Loucy (cell line): ENCODE measurements around the gene B9D1.

Experiments used
- H2AFZ ChIP-seq: fragments of 200-600 bp; sonication (generic); 2 replicates; pipeline ENCODE4 v1.6.0; 2016; ENCODE audit warnings: antibody characterized with exemption, mild to moderate bottlenecking, low read length, moderate library complexity
- H3F3A ChIP-seq: fragments of 200-600 bp; 2 replicates; pipeline ENCODE4 v1.6.0; 2016; ENCODE audit warnings: antibody characterized with exemption, low read depth, mild to moderate bottlenecking
- H3K27me3 ChIP-seq: fragments of 200-600 bp; sonication (generic); 2 replicates; pipeline ENCODE4 v1.6.1; 2014; ENCODE audit warnings: low read length, mild to moderate bottlenecking; ENCODE audit not compliant: insufficient read depth, poor library complexity, severe bottlenecking
- H3K36me3 ChIP-seq: fragments of 200-600 bp; sonication (generic); 2 replicates; pipeline ENCODE4 v1.6.1; 2016; ENCODE audit warnings: low read length; ENCODE audit not compliant: insufficient read depth
- H3K4me1 ChIP-seq: fragments of 200-600 bp; sonication (generic); 2 replicates; pipeline ENCODE4 v1.5.1; 2014; ENCODE audit warnings: low read length, mild to moderate bottlenecking; ENCODE audit not compliant: insufficient read depth, poor library complexity, severe bottlenecking
- H3K4me2 ChIP-seq: fragments of 200-600 bp; sonication (generic); 2 replicates; pipeline ENCODE4 v1.6.0; 2014; ENCODE audit warnings: antibody characterized with exemption, low read length, low read depth, mild to moderate bottlenecking; ENCODE audit not compliant: poor library complexity, severe bottlenecking
- H3K4me3 ChIP-seq: fragments of 200-600 bp; sonication (generic); 2 replicates; pipeline ENCODE4 v1.5.1; 2014; ENCODE audit warnings: low read length, mild to moderate bottlenecking, mixed read lengths; ENCODE audit not compliant: poor library complexity, severe bottlenecking
- H3K79me2 ChIP-seq: fragments of 200-600 bp; sonication (generic); 2 replicates; pipeline ENCODE4 v1.6.1; 2014; ENCODE audit warnings: low read length; ENCODE audit not compliant: insufficient read depth
- H3K9ac ChIP-seq: fragments of 200-600 bp; sonication (generic); 2 replicates; pipeline ENCODE4 v1.6.0; 2014; ENCODE audit warnings: mild to moderate bottlenecking, low read depth, low read length, moderate library complexity; ENCODE audit not compliant: poor library complexity, severe bottlenecking
- H3K9me2 ChIP-seq: fragments of 200-600 bp; sonication (generic); replicated peaks from 2 replicates; pipeline ENCODE4 v1.6.1; 2016; ENCODE audit warnings: low read depth, low read length, mixed read lengths
- H3K9me3 ChIP-seq: fragments of 200-600 bp; sonication (generic); 2 replicates; pipeline ENCODE4 v1.6.1; 2014; ENCODE audit warnings: mild to moderate bottlenecking, antibody characterized with exemption, low read length, low read depth; ENCODE audit not compliant: insufficient read depth
- H4K20me1 ChIP-seq: fragments of 200-600 bp; sonication (generic); 2 replicates; pipeline ENCODE4 v1.6.0; 2014; ENCODE audit warnings: antibody characterized with exemption, low read length, mild to moderate bottlenecking; ENCODE audit not compliant: insufficient read depth, poor library complexity, severe bottlenecking
- CTCF ChIP-seq: fragments of 200-600 bp; sonication (generic); conservative IDR thresholded peaks from 2 replicates; pipeline ENCODE4 v1.5.1; 2014; ENCODE audit warnings: mild to moderate bottlenecking, antibody characterized with exemption, low read length
- EZH2phosphoT487 ChIP-seq: fragments of 200-600 bp; IDR thresholded peaks from 2 replicates; pipeline ENCODE4 v1.6.1; 2018; ENCODE audit warnings: antibody characterized with exemption, mild to moderate bottlenecking, moderate library complexity, borderline replicate concordance

The B9D1 gene

GRCh38 chr17:19401321-19402010, 38.9 kb upstream of the B9D1 start:
- H3K27me3 ChIP-seq, result no peaks in the 10 kb centered on the region

GRCh38 chr17:19399750-19400450, 37.4 kb upstream of the B9D1 start:
- Histone ChIP-seq H2AFZ (no peak overlapping the region), H3K4me3 (no peak overlapping the region), H3K4me1 (peaks cover 8% of the 10 kb centered on the region), H3K4me2 (no peak overlapping the region), H3K9ac (no peak overlapping the region), H3K9me3 (no peaks in the 10 kb centered on the region), H3K79me2 (no peaks in the 10 kb centered on the region), H4K20me1 (no peaks in the 10 kb centered on the region), H3K9me2 (no peaks in the 10 kb centered on the region), H3K27me3 (no peaks in the 10 kb centered on the region), H3K36me3 (no peaks in the 10 kb centered on the region), H3F3A (no peaks in the 10 kb centered on the region)
- TF ChIP-seq EZH2phosphoT487 (no peak), CTCF (no peak)

More at GRCh38 chr17:19401321-19402010, 38.9 kb upstream of the B9D1 start:
- H3K9me3 ChIP-seq, result no peaks in the 10 kb centered on the region
- peaks cover 8% of the 10 kb centered on the region for H3K4me1 ChIP-seq
- no peaks in the 10 kb centered on the region for H4K20me1 ChIP-seq
- H3K9ac ChIP-seq, result no peak overlapping the region
- TF ChIP-seq EZH2phosphoT487 (no peak), CTCF (no peak)
- no peak overlapping the region for H3K4me3 ChIP-seq
- no peaks in the 10 kb centered on the region for H3K9me2 ChIP-seq
- H3F3A ChIP-seq, result no peaks in the 10 kb centered on the region
- H3K79me2 ChIP-seq, result no peaks in the 10 kb centered on the region
- H3K4me2 ChIP-seq, result no peak overlapping the region
- no peaks in the 10 kb centered on the region for H3K36me3 ChIP-seq
- no peak overlapping the region for H2AFZ ChIP-seq

GRCh38 chr17:19398301-19399181, 36.0 kb upstream of the B9D1 start:
- H3F3A ChIP-seq, result no peaks in the 10 kb centered on the region
- TF ChIP-seq EZH2phosphoT487 (no peak), CTCF (no peak)
- no peaks in the 10 kb centered on the region for H3K9me3 ChIP-seq
- no peaks in the 10 kb centered on the region for H3K36me3 ChIP-seq
- H4K20me1 ChIP-seq, result no peaks in the 10 kb centered on the region
- H3K4me1 ChIP-seq, result peaks cover 8% of the 10 kb centered on the region
- H3K9ac ChIP-seq, result no peak overlapping the region
- no peaks in the 10 kb centered on the region for H3K79me2 ChIP-seq
- no peak overlapping the region for H3K4me2 ChIP-seq
- no peak overlapping the region for H2AFZ ChIP-seq
- no peak overlapping the region for H3K4me3 ChIP-seq
- no peaks in the 10 kb centered on the region for H3K27me3 ChIP-seq
- no peaks in the 10 kb centered on the region for H3K9me2 ChIP-seq
